ENCODE measurements around the gene TSSK6. TPM values are rescaled to one million over a fixed set of nuclear protein-coding genes. Genes with fewer than 3 reads are reported as not detected.

The TSSK6 gene
- total RNA-seq, 2 donors from 2014 or later: 0.50 to 0.88 TPM

DNA sequence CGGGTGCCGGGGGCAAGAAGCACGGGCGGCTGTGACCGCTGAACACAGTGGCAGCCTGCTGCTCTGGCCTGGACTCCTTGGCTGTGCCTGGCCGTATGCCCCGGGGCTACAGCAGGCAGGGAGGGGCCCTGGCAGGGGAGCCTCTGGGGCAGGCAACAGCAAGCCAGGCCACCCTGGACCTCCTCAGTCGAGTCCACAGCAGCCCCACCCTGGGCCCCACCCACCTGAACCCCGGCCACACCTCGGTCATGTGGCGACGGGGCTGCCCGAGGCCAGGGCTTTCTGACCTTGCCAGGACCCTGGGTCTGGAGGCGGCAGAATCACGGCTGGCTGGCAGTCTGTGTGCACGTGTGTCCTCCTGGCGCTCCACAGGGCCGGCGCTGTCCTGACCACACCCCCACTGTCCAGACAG, 31.4 kb upstream of the TSSK6 start:
- DNase-seq (no peak), ATAC-seq (peak; percentile 37 to 43)
- intact Hi-C loops (cut with DNase I): no loop called here

DNA sequence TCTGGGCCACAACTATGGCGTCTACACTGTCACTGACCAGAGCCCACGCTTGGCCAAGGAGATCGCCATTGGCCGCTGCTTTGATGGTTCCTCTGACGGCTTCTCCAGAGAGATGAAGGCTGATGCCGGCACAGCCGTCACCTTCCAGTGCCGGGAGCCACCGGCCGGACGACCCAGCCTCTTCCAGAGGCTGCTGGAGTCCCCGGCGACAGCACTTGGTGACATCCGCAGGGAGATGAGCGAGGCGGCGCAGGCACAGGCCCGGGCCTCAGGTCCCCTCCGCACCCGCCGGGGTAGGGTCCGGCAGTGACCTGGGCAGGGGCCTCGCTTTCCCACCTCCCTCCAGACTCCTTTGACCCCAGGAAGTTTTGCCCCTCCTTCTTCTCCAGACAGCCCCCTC, 30.4 kb upstream of the TSSK6 start:
- ATAC-seq (no peak), DNase-seq (no peak)
- intact Hi-C loops (cut with DNase I): no loop called here

- DNase-seq (no peak), ATAC-seq (no peak)
- intact Hi-C loops (cut with DNase I): no loop called here
These were observed 29.7 kb upstream of the TSSK6 start for GRCh38 chr19:19544954-19545591.

DNA sequence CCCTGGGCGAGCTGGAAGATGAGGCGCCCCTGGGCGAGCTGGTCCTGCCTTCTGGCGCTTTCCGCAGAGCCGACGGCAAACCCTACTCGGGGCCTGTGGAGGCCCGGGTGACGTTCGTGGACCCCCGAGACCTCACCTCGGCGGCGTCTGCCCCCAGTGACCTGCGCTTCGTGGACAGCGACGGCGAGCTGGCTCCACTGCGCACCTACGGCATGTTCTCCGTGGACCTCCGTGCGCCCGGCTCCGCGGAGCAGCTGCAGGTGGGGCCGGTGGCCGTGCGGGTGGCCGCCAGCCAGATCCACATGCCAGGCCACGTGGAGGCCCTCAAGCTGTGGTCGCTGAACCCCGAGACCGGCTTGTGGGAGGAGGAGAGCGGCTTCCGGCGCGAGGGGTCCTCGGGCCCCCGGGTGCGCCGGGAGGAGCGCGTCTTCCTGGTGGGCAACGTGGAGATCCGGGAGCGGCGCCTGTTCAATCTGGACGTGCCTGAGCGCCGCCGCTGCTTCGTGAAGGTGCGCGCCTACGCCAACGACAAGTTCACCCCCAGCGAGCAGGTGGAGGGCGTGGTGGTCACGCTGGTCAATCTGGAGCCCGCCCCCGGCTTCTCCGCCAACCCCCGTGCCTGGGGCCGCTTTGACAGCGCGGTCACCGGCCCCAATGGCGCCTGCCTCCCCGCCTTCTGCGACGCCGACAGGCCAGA, 29.1 kb upstream of the TSSK6 start:
- no peak for DNase-seq
- intact Hi-C loops (cut with DNase I): no loop called here
- ATAC-seq: no peak

DNA sequence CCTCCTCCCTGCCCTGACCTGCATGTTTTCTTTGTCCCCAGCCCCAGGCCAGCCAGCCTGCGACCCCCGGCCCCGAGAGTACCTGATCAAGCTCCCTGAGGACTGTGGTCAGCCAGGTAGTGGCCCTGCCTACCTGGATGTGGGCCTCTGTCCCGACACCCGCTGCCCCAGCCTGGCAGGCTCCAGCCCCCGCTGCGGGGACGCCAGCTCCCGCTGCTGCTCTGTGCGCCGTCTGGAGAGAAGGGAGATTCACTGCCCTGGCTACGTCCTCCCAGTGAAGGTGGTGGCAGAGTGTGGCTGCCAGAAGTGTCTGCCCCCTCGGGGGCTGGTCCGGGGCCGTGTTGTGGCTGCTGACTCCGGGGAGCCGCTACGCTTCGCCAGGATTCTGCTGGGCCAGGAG, 28.3 kb upstream of the TSSK6 start:
- no peak for DNase-seq
- no peak for ATAC-seq
- intact Hi-C loops (cut with DNase I): no loop called here

- DNase-seq: no peak
- intact Hi-C loops (cut with DNase I): no loop called here
- no peak for ATAC-seq
These were observed 27.8 kb upstream of the TSSK6 start for GRCh38 chr19:19543101-19543500.

GRCh38 chr19:19542507-19542906, 27.2 kb upstream of the TSSK6 start:
- DNase-seq: no peak
- ATAC-seq: no peak
- intact Hi-C loops (cut with DNase I): no loop called here

DNA sequence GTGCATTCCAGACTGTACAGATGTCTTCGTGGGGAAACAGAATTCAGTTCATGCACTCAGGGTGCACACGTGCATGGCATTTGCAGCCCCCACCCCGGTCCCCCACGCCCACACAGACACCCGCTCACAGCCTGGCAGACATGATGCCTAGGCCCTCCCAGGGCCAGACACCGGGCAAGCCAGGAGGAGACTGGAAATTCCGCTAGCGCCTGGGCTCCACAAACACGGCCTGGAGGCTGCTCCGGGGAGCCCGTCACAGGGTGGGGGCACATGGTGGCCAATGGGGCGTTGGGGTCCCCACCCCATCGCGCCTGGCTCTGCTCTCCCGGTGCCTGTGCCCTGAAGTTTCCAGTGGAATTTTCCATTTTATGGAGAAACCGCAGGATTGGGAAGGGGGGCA, 26.3 kb upstream of the TSSK6 start:
- DNase-seq (no peak), ATAC-seq (no peak)
- intact Hi-C loops (cut with DNase I): no loop called here

DNA sequence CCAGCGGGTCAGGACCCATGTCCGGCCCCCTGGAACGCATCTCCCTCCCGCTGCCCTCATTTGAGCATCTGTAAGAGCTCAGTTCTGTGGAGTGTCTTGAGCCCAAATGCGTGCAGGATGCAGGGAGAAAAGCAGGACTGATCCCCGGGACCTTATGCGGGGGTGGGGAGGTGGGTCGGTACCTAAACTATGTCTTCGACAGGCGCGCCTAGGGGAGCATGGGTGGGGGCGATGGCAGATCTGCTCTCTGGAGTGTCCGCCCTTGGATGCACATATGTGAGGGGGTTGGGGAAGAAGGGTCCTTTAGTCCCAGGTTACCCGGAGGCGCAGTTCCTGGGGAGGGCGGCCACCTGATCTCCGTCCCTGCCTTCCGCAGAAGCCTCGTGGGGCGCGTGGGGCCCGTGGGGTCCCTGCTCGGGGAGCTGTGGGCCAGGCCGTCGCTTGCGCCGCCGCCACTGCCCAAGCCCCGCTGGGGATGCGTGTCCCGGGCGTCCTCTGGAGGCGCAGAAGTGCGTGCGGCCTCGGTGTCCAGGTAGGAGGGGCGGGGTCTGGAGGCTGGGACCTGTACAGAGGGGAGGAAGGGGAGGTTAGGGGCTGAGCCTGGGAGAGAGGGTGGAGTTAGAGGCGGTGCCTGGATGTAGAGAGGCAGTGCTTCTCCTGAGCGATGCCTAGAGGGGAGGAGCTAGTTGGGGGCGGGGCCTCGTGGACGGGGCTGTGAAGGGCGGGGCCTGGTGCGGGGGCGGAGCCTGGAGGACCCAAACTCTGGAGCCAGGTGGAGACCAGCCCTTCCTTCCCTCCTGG, 25.6 kb upstream of the TSSK6 start:
- DNase-seq (peak; percentile 63), ATAC-seq (peak; percentile 23 to 39)
- intact Hi-C loops (cut with DNase I): no loop called here

DNA sequence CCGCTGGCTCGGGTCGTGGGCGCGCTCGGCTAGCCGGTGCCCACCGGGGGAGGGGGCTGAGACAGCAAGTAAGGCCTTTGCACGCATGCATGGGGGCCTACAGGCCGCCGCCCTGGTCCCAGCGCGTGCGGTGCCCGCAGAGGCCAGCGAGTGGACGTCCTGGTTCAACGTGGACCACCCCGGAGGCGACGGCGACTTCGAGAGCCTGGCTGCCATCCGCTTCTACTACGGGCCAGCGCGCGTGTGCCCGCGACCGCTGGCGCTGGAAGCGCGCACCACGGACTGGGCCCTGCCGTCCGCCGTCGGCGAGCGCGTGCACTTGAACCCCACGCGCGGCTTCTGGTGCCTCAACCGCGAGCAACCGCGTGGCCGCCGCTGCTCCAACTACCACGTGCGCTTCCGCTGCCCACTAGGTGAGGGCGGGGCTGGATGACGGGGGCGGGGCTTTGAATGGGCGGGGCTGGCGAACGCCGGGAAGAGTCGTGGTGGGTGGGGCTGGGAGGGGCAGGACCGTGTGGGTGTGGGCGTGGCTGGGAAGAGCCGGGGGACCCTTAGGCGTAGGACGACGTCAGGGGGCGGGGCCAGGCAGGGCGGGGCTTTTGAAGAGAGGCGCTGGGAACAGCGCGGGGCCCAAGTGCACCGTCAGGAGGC, 24.8 kb upstream of the TSSK6 start:
- intact Hi-C loops (cut with DNase I): no loop called here
- peak; percentile 76 for DNase-seq
- ATAC-seq: peak; percentile 24 to 50

GRCh38 chr19:19539698-19540063, 24.3 kb upstream of the TSSK6 start:
- ATAC-seq (no peak), DNase-seq (no peak)
- intact Hi-C loops (cut with DNase I): no loop called here

GRCh38 chr19:19538785-19539166, 23.4 kb upstream of the TSSK6 start:
- no peak for DNase-seq
- peak in 1 of 2 donors; percentile 1 for ATAC-seq
- intact Hi-C loops (cut with DNase I): no loop called here

DNA sequence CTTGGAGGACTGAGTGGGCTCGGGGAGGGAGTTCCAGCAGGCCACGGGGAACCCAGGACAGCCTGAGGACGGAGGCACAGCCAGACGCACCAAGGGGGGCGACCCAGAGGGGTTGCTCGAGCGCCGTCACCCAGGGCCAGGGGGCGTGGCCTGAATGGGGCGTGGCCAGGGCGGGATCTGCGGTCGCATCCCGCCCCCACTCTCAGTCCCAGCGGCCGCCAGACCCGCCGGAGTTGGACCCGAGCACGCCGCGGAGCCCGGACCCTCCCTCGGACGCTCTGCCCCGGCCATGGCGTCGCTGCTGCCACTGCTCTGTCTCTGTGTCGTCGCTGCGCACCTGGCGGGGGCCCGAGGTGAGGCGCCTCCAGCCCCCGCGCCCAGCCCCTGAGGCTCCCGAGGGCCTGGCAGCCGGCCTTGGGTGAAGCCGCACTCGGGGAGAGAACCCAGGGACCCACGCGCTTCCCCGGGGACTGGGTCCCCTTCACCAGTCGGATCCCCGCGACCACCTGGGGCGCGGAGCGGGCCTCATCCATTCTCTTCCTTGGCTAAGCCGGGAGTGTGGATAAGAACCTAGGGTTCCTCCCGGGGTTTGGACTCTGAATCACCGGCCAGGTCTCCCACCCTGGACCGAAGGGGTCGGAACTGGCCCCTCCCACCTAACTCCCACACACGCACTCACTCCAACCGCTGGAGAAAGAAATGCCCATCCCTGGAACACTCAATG, 22.9 kb upstream of the TSSK6 start, which contains the start of gene CILP2:
CILP2 (plus strand) TSS at position 205 of the 724 bp plus-strand sequence; CDS start at position 290, 85 bp downstream.
- ATAC-seq: peak; percentile 26 to 36
- peak; percentile 66 for DNase-seq
- intact Hi-C loops (cut with DNase I): no loop called here

GRCh38 chr19:19537075-19538048, 22.0 kb upstream of the TSSK6 start:
- no peak for ATAC-seq
- no peak for DNase-seq
- intact Hi-C loops (cut with DNase I): no loop called here

- intact Hi-C loops (cut with DNase I): no loop called here
- ATAC-seq (no peak), DNase-seq (no peak)
These were observed 20.2 kb upstream of the TSSK6 start for GRCh38 chr19:19535311-19536191.

DNA sequence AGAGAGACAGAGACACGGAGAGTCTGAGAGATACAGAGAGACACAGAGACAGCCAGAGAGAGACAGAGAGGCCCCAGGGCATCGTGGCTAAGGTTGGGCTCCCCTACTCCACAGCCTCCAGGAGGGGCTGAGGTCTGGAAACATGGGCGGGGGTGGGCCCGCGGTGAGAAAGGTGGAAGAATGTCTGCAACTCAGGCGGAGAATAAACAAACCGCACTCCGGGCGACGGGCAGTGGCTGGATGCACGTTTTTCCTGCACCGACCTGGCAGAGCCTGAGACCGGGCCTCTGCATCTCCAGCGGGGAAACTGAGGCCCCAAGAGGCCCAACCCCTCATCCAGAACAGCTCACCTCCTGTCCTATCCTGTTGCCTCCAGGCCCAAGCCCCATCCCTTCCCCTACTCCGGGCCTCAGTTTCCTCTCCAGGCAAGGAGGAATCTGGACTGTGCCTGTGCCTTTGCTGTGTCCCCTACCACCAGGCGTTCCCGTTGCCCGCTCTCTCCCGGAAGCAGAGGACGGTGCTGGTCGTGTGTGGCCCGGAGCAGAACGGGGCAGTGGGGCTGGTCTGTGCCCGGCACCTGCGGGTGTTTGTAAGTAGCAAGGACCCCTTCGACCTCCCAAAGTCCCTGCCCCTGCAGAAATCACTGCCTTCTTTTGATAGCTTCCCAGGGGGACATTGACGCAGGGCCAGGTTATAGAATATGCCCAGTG, 19.4 kb upstream of the TSSK6 start:
- intact Hi-C loops (cut with DNase I): loop anchor here (5.0 kb wide), 2 partner anchors 113 to 423 kb away; no protein-coding TSS in a partner anchor
- no peak for DNase-seq

More for the DNA sequence above, 19.4 kb upstream of the TSSK6 start:
- no peak for ATAC-seq

Measured in left cardiac atrium (tissue), 4 donors.